ENCODE data around the gene PAM16. TPM values are rescaled to one million over a fixed set of nuclear protein-coding genes. Genes with fewer than 3 reads are reported as not detected.

The PAM16 gene
- total RNA-seq, 4 donors from 2014 or later: 26.2 to 64.5 (median 40.9) TPM

- no peak overlapping the region for H3K4me3 ChIP-seq (ENCODE audit: low read depth, poor library complexity, severe bottlenecking)
- TF ChIP-seq CTCF (IDR thresholded peaks at IDR 0.05) (no peak), POLR2A (IDR thresholded peaks at IDR 0.05) (no peak)
- no peak for DNase-seq (ENCODE audit: low spot score in 2 of 2)
- 78 to 85% methylated on average over 16 of the region's 19 CpGs for WGBS, 2 donors
- intact Hi-C loops (cut with DNase I; ENCODE audit: low total_unique reads): no loop called here
These were observed 29.6 kb downstream of the PAM16 start for GRCh38 chr16:4321286-4322120.

GRCh38 chr16:4320571-4321137, 30.5 kb downstream of the PAM16 start:
- 36 to 42% methylated on average over 16 of the region's 16 CpGs for WGBS, 2 donors
- TF ChIP-seq CTCF (IDR thresholded peaks at IDR 0.05) (no peak), POLR2A (IDR thresholded peaks at IDR 0.05) (no peak)
- DNase-seq (ENCODE audit: low spot score in 2 of 2): no peak
- no peak overlapping the region for H3K4me3 ChIP-seq (ENCODE audit: low read depth, poor library complexity, severe bottlenecking)
- intact Hi-C loops (cut with DNase I; ENCODE audit: low total_unique reads): no loop called here

- no peak overlapping the region for H3K4me3 ChIP-seq (ENCODE audit: low read depth, poor library complexity, severe bottlenecking)
These were observed 31.4 kb downstream of the PAM16 start for GRCh38 chr16:4319454-4320421.

GRCh38 chr16:4318967-4319366, 32.2 kb downstream of the PAM16 start:
- DNase-seq (ENCODE audit: low spot score in 2 of 2): no peak
- no peak overlapping the region for H3K4me3 ChIP-seq (ENCODE audit: low read depth, poor library complexity, severe bottlenecking)
- WGBS, 2 donors: 63 to 83% methylated on average over 5 of the region's 5 CpGs
- TF ChIP-seq CTCF (IDR thresholded peaks at IDR 0.05) (no peak), POLR2A (IDR thresholded peaks at IDR 0.05) (no peak)
- intact Hi-C loops (cut with DNase I; ENCODE audit: low total_unique reads): no loop called here

More at GRCh38 chr16:4319454-4320421, 31.4 kb downstream of the PAM16 start:
- intact Hi-C loops (cut with DNase I; ENCODE audit: low total_unique reads): no loop called here
- no peak for DNase-seq (ENCODE audit: low spot score in 2 of 2)
- TF ChIP-seq CTCF (IDR thresholded peaks at IDR 0.05): no peak
- no peak for TF ChIP-seq POLR2A (IDR thresholded peaks at IDR 0.05)
- WGBS, 2 donors: 32 to 43% methylated on average over 25 to 36 of the region's 37 CpGs

GRCh38 chr16:4318451-4318910, 32.6 kb downstream of the PAM16 start:
- intact Hi-C loops (cut with DNase I; ENCODE audit: low total_unique reads): no loop called here
- no peak for TF ChIP-seq CTCF (IDR thresholded peaks at IDR 0.05)
- no peak for TF ChIP-seq POLR2A (IDR thresholded peaks at IDR 0.05)
- no peak overlapping the region for H3K4me3 ChIP-seq (ENCODE audit: low read depth, poor library complexity, severe bottlenecking)
- WGBS, 2 donors: 46 to 56% methylated on average over 13 of the region's 13 CpGs
- DNase-seq (ENCODE audit: low spot score in 2 of 2): no peak

Measured in lower leg skin (tissue), 4 donors.